ENCODE results near the gene KIFBP.

DNA sequence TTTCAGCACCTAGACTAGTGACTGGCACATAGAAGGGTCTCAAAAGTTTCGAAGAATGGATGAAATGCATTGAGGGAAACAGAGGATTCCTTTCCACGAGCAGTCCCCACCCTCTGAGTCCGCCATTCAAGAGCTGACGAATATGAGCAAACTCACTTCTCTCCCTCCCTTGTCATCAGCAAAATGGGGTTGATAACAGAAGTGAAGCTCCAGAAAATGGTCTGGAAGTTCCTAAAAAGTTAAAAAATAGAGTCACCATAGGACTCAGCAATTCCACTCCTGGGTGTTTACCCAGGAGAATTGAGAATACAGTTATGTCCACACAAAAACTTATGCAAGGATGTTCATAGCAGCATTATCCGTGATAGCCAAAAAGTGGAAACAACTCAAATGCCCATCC lies 74.3 kb downstream of the KIFBP start:
- TF ChIP-seq, protein P1, sequence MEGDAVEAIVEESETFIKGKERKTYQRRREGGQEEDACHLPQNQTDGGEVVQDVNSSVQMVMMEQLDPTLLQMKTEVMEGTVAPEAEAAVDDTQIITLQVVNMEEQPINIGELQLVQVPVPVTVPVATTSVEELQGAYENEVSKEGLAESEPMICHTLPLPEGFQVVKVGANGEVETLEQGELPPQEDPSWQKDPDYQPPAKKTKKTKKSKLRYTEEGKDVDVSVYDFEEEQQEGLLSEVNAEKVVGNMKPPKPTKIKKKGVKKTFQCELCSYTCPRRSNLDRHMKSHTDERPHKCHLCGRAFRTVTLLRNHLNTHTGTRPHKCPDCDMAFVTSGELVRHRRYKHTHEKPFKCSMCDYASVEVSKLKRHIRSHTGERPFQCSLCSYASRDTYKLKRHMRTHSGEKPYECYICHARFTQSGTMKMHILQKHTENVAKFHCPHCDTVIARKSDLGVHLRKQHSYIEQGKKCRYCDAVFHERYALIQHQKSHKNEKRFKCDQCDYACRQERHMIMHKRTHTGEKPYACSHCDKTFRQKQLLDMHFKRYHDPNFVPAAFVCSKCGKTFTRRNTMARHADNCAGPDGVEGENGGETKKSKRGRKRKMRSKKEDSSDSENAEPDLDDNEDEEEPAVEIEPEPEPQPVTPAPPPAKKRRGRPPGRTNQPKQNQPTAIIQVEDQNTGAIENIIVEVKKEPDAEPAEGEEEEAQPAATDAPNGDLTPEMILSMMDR (IDR thresholded peaks at IDR 0.05) = no peak
- TF ChIP-seq POLR2A (IDR thresholded peaks at IDR 0.05) = no peak

All from breast epithelium (tissue), 3 donors.